Activated CD8-positive, alpha-beta memory T cell treated with anti-CD3 and anti-CD28 coated beads for 48 hours (primary cell): Measurements from ENCODE around the gene TCEAL9.
"Not testable (repeated sequence)": the region's sequence is repeated elsewhere in the genome, so short reads cannot be mapped to it uniquely, and the experiment has no call there.

Experiments used
- DNase-seq, 3 experiments: peaks; one replicate each; pipeline ENCODE4 v3.0.0-alpha.2; 2020; ENCODE audit warnings: low read depth in 2 of 3, low spot score in 2 of 3

The TCEAL9 gene, protein sequence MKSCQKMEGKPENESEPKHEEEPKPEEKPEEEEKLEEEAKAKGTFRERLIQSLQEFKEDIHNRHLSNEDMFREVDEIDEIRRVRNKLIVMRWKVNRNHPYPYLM

DNA sequence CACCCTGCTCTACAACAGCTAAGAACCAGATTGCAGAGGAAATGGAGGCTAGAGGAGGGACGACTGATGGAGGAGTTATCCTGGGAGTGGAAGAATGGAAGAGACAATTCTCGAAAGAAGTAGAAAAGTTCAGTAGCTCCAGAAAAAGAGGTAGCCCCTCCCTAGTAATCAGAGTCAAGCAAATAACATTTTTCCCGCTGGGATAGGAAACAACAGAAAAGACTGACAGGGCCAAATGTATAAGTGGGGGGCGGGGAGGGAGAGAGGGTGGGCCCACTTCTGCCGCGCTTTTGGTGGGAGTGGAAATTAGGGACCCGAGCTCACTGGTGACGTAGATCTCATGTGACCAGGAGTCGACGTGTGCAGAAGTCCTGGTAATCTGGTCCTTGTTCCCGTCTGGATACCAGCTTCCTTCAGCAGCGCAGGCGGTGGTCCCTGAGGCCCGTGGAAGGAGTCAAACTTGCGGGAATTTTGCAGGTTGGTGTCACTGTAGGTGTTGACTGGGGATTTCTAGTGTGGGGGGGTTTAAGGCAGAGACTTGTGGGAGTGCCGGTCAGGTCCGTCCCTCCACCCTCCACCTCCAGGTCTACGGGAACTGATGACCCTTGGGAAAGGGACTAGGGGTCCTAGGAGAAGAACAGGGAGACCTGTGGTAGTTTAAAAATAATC is at the start of gene TCEAL9:
Gene TCEAL9, plus strand, starts transcription at position 377 of the 669 bp plus-strand sequence. CDS start 1,179 bp downstream, outside the sequence.
- DNase-seq = no peak

- DNase-seq = no peak
Observed at GRCh38 chrX:103309860-103310554, 46.3 kb upstream of the TCEAL9 start.

DNA sequence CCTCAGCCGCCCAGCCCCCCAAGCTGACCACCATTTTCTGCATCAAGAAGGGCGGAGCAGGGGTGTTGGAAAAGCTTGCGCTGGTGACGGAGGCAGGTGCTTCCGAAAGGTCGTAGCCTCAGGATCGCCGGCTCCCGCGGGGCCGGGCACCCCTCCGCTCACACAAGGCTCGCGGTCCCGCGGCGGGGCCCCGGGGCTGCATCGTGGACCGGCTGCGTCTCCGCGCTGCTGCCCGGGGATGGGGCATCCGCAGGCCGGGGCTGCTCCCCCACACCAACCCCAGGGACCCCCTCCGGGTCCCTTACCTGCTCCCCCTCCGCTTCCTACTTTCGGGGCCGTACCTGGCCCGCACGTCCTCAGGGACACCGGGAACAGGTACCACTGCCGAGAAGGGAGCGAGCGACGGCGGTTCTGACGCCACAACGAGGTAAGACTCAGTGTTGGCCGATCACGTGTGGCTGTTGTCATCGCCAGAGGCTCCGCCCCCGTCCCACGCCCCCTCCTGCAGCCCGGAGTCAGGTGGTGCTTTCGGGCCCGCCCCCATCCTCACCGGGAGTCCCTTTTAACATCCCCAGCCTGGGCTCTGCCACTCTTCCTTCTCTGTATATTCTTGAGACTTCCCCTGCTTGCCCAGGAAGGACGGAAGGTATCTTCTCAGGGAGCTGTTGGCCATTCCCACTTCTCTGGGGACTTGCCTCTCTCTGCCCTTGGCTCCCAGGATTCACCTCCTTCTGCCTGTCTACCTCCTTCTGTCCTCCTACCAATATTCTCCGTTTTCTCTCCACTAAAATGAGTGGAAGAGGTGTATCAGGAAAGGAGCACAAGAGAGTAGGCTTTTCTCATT is 45.5 kb upstream of the TCEAL9 start, which contains the start of gene BEX2:
Gene BEX2, minus strand, starts transcription at position 436 of the 844 bp plus-strand sequence. CDS start 1,014 bp downstream, outside the sequence.
- DNase-seq = peak; percentile 23 to 39 (median 33)

DNA sequence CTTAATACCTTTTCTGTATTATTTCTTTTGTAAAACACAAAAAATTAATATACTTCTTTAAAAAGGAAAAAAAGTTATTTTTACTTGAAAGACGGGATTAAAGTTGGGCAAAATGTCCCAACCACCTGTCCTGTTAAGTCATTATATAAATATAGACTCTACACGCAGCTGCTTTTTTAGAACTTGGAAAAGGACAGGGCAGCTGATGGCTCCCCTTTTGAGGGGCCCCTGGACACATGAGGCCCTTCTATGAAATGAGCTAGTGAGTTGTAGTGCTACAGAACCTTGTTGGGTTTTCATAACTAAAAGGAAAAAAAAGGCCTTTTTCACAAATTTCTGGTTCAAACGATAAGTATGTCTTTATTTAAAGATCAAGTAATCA is 44.9 kb upstream of the TCEAL9 start:
- no peak for DNase-seq

GRCh38 chrX:103329991-103330390 is 26.3 kb upstream of the TCEAL9 start, which contains the start of gene TCEAL7:
TCEAL7 (plus strand) TSS chrX:103330239; CDS start chrX:103331404, 1,165 bp downstream.
- no peak for DNase-seq

- no peak for DNase-seq
Observed at GRCh38 chrX:103330681-103331288, 25.5 kb upstream of the TCEAL9 start.

- DNase-seq = no peak
Observed at GRCh38 chrX:103338663-103339062, 17.6 kb upstream of the TCEAL9 start.

GRCh38 chrX:103343105-103343504 is 13.2 kb upstream of the TCEAL9 start:
- DNase-seq = no peak

DNA sequence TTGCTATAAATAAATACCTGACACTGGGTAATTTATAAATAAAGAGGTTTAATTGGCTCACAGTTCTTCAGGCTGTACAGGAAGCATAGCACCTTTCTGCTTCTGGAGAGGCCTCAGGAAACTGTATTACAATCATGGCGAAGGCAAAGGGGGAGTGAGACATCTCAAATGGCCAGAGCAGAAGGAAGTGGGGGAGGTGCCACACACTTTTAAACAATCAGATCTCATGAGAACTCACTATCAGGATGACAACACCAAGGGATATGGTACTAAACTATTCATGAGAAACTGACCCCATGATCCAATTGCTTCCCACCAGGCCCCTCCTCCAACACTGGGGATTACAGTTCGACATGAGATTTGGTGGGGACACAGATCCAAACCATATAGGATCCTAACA is 11.7 kb upstream of the TCEAL9 start:
- DNase-seq = no peak

DNA sequence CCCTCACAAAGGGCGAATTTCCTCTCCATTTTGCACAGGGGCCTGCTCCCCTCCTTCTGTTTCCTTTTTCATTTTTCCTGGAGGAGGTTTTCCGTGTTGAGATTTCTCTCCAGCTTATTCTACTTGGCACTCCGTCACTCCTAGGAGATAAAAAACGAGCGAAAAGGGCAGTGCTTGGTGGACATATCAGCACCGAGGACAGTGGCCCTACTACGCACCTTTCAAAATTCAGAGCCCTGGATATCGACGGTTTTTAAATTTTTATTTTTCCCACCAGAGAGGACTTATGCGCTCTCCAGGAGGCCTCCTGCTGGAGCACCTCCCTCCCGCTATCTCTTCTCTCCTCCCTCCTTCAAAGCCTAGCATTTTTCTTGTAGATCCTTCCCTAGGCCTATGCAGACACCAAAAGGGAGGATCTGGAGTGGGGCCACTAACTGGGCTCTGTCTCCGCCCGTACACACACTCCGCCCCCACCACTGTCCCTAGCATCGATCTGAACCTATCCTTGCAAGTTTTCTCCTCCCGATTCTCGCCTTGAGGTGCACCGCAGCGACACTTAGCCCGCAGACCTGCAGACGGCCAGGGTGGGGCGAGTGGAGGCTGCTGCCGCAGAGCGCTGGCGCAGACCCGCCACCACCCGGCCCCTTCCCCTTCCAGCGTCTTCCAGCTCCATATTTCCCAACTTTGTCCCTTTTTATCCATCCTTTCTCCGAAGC is 8.5 kb upstream of the TCEAL9 start:
- no peak for DNase-seq

- DNase-seq = no peak
Observed at GRCh38 chrX:103356858-103357257, 552 bp downstream of the TCEAL9 start.

DNA sequence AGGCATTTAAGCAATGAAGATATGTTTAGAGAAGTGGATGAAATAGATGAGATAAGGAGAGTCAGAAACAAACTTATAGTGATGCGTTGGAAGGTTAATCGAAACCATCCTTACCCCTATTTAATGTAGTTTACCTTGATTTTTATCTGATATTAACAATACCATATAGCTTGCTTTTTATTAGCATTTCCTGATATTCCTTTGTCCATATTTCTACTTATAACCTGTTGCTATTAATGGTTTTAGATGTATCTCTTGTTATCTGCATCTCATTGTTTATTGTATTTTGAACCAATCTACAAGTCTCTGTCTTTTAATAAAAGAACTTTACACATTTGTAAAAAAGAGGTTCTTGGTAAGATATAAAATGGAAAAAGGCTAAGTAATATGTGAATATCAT is 1.6 kb downstream of the TCEAL9 start:
- no peak for DNase-seq

GRCh38 chrX:103359605-103360004 is 3.3 kb downstream of the TCEAL9 start:
- DNase-seq = not testable (repeated sequence)

- DNase-seq = no peak
Observed at GRCh38 chrX:103360092-103360491, 3.8 kb downstream of the TCEAL9 start.

- DNase-seq = no peak
Observed at GRCh38 chrX:103360916-103361315, 4.6 kb downstream of the TCEAL9 start.

DNA sequence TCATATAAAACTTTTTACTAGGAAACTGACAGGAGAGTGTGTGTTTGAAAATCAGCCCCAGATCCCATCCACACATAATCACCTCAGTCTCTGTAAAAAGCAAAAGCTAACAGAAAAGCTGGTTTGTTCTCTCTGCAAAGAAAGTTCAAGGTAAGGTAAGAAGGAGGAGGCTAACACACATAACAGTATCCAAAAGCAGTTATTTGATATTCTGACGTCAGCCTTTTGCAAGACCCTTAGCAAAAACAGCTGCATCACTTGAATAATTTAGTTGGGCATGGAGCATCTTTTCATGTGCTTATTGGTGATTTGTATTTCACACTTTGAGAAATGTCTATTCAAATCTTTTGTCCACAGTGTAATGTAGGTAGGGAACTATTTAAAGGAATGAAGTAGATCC is 5.5 kb downstream of the TCEAL9 start:
- DNase-seq = no peak

DNA sequence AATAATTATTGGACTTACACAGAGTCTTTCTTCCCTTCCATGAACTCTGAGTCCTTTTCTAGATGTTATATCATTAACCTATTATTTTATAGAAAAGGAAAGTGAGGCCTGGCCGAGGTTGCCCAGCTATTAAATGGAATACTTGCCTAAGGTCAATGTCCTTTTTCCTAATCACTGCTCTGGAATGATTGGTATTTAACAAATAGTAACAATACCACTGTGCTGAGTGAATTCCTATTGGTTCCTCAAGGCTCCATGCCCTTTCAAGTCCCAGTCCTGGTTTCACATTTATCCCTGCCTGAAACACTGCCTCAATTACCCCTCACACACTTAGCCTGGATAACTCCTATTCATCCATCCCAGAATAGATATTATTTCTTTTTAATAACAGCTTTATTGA is 6.2 kb downstream of the TCEAL9 start:
- DNase-seq = no peak

DNA sequence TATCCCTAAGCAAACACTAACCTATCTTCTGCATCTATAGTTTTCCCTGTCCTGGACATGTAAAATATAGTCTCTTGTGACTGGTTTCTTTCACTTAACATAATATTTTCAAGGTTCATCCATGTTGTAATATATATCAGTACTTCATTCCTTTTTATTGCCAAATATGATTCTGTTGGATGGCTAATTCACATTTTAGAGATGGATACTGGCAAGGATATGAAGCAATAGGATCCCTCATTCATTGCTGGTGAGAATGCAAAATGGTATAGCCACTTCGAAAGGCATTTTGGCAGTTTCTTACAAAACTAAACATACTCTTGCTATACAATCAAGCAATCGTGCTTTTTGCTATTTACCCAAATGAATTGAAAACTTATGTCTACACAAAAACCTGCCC is 6.7 kb downstream of the TCEAL9 start:
- no peak for DNase-seq

DNA sequence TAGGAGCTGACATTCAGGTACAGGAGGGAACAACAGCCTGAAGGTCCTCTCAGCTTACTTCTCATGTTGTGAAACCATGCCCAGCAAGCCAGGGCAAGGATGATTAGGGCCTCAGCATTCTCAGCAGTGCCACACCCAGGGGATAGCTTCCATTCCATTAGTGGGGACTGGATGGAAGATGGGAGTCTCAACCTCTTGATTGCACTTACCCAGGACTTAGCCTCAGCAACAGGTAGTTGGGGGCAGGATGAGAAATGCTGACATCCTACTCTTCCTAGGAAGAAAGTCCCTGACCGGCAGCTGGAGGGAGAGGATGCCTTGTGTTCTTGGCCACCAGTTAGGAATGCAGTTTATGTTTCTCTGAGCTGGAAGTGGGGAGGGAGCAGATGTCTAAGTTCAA is 11.2 kb downstream of the TCEAL9 start:
- DNase-seq = no peak

GRCh38 chrX:103369479-103369878 is 13.2 kb downstream of the TCEAL9 start:
- DNase-seq = no peak
